HG02588 (cell line): ENCODE data around the gene MYO15B.
A peak's percentile ranks its signal among the peaks of the same experiment; 100 is the strongest.
"Not testable (repeated sequence)": the region's sequence is repeated elsewhere in the genome, so short reads cannot be mapped to it uniquely, and the experiment has no call there.

Source experiments
- ATAC-seq: cut with Tn5 transposase; IDR thresholded peaks from one replicate; pipeline ENCODE4 v1.9.1; 2021; ENCODE audit warnings: mild to moderate bottlenecking, moderate library complexity; ENCODE audit not compliant: unreplicated experiment

Gene MYO15B

GRCh38 chr17:75637143-75637538 is 49.5 kb downstream of the MYO15B start:
- ATAC-seq: no peak

GRCh38 chr17:75637551-75637950 is 50.0 kb downstream of the MYO15B start:
- no peak for ATAC-seq

- ATAC-seq: not testable (repeated sequence)
These were observed 50.4 kb downstream of the MYO15B start for GRCh38 chr17:75638039-75638438.

DNA sequence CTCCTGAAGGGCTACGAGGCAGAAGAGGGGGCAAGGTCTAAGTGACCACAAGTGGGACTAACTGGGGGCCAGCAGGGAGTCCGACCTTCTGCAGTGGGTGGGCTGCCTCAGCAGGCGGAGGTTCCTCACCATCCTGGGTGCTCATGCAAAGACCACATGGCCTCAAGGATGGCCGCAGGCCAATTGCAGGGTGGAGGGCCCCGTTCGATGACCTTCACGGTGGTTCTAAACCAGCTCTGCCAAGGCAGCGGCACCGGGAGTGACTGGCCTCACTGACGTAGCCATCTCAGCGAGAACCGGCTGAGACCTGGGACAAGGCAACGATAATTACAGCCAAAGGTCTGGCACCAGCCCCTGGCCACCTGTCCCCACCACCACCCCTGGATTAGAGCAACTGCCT is 51.3 kb downstream of the MYO15B start:
- no peak for ATAC-seq

GRCh38 chr17:75639327-75639726 is 51.7 kb downstream of the MYO15B start:
- no peak for ATAC-seq

GRCh38 chr17:75639771-75640555 is 52.4 kb downstream of the MYO15B start:
- ATAC-seq: no peak

- ATAC-seq: no peak
These were observed 53.0 kb downstream of the MYO15B start for GRCh38 chr17:75640556-75641119.

DNA sequence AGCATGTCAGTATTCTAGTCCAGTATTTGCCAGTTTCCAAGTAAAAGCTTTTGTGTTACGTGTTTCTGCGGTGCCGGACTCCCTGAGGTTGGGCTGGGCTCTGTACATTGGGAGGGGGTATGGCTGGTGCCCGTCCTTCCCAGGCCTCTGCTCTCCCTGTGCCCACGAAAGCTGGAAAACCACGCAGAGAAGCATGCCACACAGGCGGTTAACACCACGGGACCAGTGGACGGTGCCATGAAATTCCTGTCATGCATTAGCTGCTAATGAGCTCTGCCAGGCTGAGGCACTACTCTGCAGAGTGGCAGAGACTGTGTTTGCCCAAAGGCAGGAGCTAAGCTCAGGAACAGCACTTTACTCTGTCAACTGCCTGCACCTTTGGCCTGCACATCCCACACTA is 53.7 kb downstream of the MYO15B start:
- no peak for ATAC-seq

DNA sequence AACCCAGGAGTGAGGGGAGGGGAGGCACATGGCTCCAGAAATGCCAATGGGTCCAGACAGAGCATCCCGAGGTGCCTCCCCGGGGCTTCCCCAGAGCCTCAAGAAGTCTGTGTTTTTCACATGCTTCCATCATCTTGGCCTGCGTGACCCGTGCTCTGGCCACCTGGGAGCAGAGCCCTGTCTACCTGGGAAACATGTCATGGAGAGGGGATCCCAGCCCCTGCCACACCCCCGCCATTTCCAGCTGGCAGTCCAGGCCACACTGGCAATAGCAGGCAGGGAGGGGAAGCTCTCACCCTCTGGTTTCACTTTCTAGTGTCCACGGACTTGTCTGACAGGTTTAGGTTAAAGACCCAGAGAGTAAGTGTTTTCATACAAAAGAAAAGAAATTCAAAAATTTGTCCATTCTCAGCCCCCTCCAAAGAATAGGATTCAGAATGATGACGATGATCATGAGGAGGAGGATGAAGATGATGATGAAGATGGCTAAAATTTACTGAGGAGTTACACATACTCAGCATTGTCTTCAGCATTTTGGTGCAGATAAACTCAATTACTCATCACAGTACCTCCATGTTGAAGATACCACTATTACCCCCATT is 54.7 kb downstream of the MYO15B start:
- ATAC-seq: no peak

DNA sequence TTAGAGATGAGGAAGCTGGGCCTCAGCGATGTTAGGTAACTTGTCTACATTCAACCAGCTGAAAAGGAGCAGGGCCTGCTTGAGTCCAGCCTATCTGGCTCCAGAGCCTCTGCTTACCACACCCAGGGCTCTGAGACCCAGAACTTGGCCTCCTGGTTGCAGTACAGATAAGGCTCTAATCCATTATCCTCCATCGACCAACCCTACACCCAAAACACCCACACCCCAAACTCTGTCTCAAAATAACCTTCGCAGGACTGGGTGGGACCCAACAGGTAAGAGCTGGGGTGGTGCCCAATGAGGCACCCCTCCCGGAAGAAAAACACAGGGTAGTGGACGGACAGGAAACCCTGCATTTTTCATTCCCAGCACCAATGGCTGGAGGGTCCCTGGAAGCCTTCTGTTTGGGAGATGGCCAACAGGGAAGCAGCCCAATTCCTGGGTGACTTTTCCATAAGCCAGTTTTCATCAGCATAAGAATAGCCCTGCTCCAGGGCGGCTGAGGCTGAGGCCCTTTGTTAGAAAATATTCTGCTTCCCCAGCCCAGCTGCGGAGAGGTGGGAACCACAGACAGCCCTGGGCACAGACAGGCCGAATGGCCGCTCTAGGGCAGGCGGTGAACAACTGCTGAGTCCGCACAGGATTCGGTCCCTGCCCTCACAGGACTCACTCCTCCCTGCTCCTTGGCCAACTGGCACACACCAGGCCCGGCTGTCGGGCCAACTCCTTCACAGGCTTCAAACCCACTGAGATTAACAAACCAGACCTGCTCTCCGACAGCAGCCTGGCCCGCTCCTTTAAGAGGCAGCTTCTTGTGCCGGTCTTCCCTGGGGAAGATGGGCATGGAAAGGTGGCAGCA is 55.4 kb downstream of the MYO15B start:
- ATAC-seq: no peak

DNA sequence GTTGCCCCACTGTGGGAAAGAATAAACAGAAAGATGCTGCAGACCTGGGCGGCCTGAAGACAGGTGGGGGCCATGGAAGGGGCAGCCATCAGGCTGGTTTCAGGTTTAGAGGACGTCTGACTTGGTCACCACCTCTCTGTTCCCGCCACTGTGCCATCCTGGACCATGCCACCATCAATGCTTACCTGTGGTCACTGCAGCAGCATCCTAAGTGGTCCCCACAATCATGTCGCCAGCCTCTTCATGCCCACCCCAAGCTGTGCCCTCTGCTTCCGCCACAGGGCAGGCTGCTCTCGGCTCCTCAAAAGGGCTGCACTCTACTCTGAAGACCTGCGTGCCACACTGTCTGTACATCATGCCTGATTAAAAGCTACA is 56.0 kb downstream of the MYO15B start:
- ATAC-seq: no peak

- no peak for ATAC-seq
These were observed 57.9 kb downstream of the MYO15B start for GRCh38 chr17:75645501-75645888.

GRCh38 chr17:75645889-75646637 is 58.5 kb downstream of the MYO15B start:
- ATAC-seq: peak; percentile 77

GRCh38 chr17:75646638-75646992 is 59.0 kb downstream of the MYO15B start:
- ATAC-seq: no peak

GRCh38 chr17:75647061-75647460 is 59.5 kb downstream of the MYO15B start:
- no peak for ATAC-seq

GRCh38 chr17:75647921-75648320 is 60.3 kb downstream of the MYO15B start:
- no peak for ATAC-seq

GRCh38 chr17:75649687-75650086 is 62.1 kb downstream of the MYO15B start:
- no peak for ATAC-seq

DNA sequence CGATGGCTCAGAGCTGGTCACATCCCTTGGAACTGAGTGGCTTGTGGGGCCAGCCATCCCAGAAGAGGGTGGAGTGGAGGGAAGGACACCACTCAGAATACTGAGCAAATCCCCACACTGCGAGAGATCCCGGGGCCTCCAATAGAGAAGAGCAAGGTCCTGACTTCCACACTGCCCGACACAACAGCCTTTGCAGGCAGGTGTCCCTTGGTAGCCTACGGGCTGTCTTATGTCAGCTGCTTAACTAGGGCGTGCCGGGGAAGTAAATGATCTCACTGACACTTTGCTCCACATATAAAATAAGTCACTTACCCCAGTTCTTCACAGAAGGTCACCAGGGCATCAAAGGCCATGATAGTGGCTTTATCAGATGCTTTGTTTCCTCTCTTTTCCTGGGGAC is 63.3 kb downstream of the MYO15B start:
- ATAC-seq: no peak

- ATAC-seq: no peak
These were observed 64.7 kb downstream of the MYO15B start for GRCh38 chr17:75652341-75652740.

DNA sequence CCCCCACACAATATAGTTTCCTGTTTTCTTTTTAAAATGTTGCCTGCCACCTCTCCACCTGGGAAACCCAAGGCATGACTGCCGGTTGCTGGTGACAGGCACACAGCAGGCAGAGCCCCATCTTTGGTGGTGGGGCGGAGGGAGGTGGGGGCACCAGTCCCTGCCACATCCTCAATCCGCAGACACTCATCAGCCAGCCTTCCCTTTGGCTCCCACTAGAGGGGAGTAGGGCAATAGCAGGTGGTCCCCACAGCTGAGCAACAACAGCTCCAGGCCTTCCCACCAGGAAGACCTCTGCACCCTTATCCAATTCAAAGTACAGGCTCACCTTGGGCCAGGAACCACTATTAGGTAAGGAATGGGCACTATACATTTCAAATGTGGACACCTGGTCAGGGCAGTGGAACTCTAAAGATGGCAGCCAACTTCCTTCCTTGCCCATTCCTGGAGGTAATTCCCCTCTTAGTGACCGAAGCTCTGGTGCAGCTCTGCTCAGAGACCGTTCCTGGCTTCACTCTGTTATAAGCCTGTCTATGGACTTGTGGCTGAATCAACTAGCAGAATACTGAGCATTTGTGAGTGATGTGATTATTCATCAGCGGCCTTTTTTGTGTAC is 65.4 kb downstream of the MYO15B start:
- ATAC-seq: no peak
